Measurements from ENCODE around the gene NMT2. TPM values are rescaled to one million over a fixed set of nuclear protein-coding genes. Genes with fewer than 3 reads are reported as not detected.

Gene NMT2
- total RNA-seq, 1 experiment from 2014 or later: 14.4 TPM

DNA sequence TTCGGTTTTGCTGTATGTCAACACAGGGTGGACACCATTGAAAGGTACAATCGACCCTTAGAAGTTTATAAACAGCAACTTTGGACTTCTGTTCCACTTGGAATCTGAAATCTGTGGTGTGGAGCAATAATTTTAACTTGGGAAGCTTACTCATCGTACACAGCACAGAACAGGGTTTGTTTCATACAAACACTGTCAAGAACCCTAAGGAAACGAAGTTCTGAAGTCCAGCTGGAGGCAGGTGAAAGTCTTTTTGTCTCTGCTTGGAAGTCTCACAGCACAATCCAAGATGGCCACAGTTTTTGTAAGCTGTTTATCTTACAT is 31.5 kb downstream of the NMT2 start:
- H3K27me3 ChIP-seq (ENCODE audit: low read length): no peaks in the 10 kb centered on the region
- no peak overlapping the region for H2AFZ ChIP-seq (ENCODE audit: low read length)
- no TSS peak for BruUV-seq (replicated peaks)
- no peaks in the 10 kb centered on the region for H3K36me3 ChIP-seq (ENCODE audit: low read depth, low read length)
- H3K9ac ChIP-seq (ENCODE audit: low read length): no peak overlapping the region
- no peaks in the 10 kb centered on the region for H3K9me2 ChIP-seq (replicated peaks; ENCODE audit: low read length)
- no peaks in the 10 kb centered on the region for H3K9me3 ChIP-seq (ENCODE audit: low read length)
- no peak for TF ChIP-seq EZH2 (IDR thresholded peaks at IDR 0.05; ENCODE audit: low read length, unreplicated experiment)
- TF ChIP-seq EZH2phosphoT487 (IDR thresholded peaks at IDR 0.05; ENCODE audit: borderline replicate concordance, low read length): no peak
- TF ChIP-seq, protein P1, sequence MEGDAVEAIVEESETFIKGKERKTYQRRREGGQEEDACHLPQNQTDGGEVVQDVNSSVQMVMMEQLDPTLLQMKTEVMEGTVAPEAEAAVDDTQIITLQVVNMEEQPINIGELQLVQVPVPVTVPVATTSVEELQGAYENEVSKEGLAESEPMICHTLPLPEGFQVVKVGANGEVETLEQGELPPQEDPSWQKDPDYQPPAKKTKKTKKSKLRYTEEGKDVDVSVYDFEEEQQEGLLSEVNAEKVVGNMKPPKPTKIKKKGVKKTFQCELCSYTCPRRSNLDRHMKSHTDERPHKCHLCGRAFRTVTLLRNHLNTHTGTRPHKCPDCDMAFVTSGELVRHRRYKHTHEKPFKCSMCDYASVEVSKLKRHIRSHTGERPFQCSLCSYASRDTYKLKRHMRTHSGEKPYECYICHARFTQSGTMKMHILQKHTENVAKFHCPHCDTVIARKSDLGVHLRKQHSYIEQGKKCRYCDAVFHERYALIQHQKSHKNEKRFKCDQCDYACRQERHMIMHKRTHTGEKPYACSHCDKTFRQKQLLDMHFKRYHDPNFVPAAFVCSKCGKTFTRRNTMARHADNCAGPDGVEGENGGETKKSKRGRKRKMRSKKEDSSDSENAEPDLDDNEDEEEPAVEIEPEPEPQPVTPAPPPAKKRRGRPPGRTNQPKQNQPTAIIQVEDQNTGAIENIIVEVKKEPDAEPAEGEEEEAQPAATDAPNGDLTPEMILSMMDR (conservative IDR thresholded peaks at IDR 0.05; ENCODE audit: low read depth, low read length): no peak
- no peaks in the 10 kb centered on the region for H3F3A ChIP-seq (ENCODE audit: low read length, unreplicated experiment)
- intact Hi-C loops (cut with micrococcal nuclease): no loop called here
- H3K79me2 ChIP-seq (ENCODE audit: low read length): no peaks in the 10 kb centered on the region
- no peak overlapping the region for H3K27ac ChIP-seq (ENCODE audit: low read length)
- H3K4me2 ChIP-seq (ENCODE audit: low read length): no peak overlapping the region
- POLR2A ChIA-PET (ENCODE audit: unreplicated experiment): no interaction called here
- CTCF ChIA-PET: no interaction called here
- H3K4me3 ChIP-seq (ENCODE audit: low read length): no peak overlapping the region
- DNase-seq (no peak), ATAC-seq (no peak)
- H4K20me1 ChIP-seq (ENCODE audit: low read length): no peaks in the 10 kb centered on the region
- no peaks in the 10 kb centered on the region for H3K4me1 ChIP-seq (ENCODE audit: insufficient read depth, low read length)

DNA sequence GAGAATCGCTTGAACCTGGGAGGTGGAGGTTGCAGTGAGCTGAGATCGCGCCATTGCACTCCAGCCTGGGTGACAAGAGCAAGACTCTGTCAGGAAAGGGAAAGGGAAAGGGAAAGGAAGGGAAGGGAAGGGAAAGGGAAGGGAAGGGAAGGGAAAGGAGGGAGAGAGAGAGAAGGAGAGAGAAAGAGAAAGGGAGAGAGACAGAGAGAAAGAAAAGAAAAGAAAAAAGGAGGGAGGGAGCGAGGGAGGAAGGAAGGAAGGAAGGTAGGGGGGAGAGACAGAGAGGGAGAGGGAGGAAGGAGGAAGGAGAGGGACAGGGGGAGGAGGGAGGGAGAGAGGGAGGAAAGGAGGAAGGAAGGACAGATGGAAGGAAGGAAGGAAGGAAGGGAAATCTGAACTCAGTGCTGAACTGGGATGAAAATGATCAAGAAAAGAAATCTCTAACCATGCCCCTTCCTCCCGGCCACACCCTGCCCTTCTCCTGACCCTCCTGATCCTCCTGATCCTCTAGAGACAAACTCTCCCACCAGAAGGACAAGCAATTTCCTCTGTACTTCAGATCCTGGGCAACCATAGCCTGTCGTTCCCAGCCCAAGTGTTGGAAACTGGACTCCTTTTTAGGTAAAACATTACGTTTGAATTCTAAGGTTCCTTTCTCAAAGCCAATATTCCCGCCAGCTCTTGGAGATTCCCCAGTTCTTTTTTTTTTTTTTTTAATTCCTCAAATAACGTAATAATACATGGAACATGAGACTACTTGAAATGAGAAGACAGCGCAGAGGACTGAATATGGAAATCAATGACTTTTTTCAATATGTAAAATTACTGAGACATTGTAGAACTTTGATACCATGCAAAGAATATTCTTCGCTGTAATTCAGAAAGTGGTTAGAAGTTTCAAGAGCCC is 32.1 kb downstream of the NMT2 start:
- TF ChIP-seq, protein P1 (conservative IDR thresholded peaks at IDR 0.05; ENCODE audit: low read depth, low read length): no peak
- TF ChIP-seq EZH2phosphoT487 (IDR thresholded peaks at IDR 0.05; ENCODE audit: borderline replicate concordance, low read length) (no peak), EZH2 (IDR thresholded peaks at IDR 0.05; ENCODE audit: low read length, unreplicated experiment) (no peak)
- Histone ChIP-seq H3K9ac (ENCODE audit: low read length) (no peak overlapping the region), H3F3A (ENCODE audit: low read length, unreplicated experiment) (no peaks in the 10 kb centered on the region), H3K4me3 (ENCODE audit: low read length) (no peak overlapping the region), H3K27ac (ENCODE audit: low read length) (no peak overlapping the region), H3K9me2 (replicated peaks; ENCODE audit: low read length) (no peaks in the 10 kb centered on the region), H3K9me3 (ENCODE audit: low read length) (no peaks in the 10 kb centered on the region), H2AFZ (ENCODE audit: low read length) (no peak overlapping the region), H3K79me2 (ENCODE audit: low read length) (no peaks in the 10 kb centered on the region), H4K20me1 (ENCODE audit: low read length) (no peaks in the 10 kb centered on the region), H3K27me3 (ENCODE audit: low read length) (no peaks in the 10 kb centered on the region), H3K4me1 (ENCODE audit: insufficient read depth, low read length) (no peaks in the 10 kb centered on the region), H3K36me3 (ENCODE audit: low read depth, low read length) (no peaks in the 10 kb centered on the region), H3K4me2 (ENCODE audit: low read length) (no peak overlapping the region)
- ChIA-PET CTCF (no interaction called here), POLR2A (ENCODE audit: unreplicated experiment) (no interaction called here)
- no TSS peak for BruUV-seq (replicated peaks)
- DNase-seq: no peak
- intact Hi-C loops (cut with micrococcal nuclease): no loop called here
- no peak for ATAC-seq

DNA sequence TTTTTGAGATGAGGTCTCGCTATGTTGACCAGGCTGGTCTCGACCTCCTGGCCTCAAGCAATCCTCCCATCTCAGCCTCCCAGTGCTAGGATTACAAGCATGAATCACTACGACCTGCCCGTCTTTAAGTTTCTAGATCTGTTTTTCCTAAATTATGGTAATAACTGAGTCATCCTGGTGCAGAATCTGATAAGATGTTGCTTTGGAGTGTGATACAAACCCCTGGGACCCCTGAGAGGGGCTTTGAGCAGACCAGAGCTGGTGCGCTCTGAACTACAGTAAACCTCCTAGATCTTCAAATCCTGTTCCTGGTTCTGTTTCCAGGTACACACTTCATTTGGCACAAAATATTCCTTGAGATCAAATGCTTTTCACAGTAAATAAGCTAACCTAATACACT is 37.2 kb downstream of the NMT2 start:
- Histone ChIP-seq H3K4me1 (ENCODE audit: insufficient read depth, low read length) (no peaks in the 10 kb centered on the region), H3F3A (ENCODE audit: low read length, unreplicated experiment) (no peaks in the 10 kb centered on the region), H3K9me3 (ENCODE audit: low read length) (no peaks in the 10 kb centered on the region), H3K9me2 (replicated peaks; ENCODE audit: low read length) (no peaks in the 10 kb centered on the region), H3K4me2 (ENCODE audit: low read length) (no peak overlapping the region), H3K9ac (ENCODE audit: low read length) (no peak overlapping the region), H3K4me3 (ENCODE audit: low read length) (no peak overlapping the region), H3K79me2 (ENCODE audit: low read length) (no peaks in the 10 kb centered on the region), H2AFZ (ENCODE audit: low read length) (no peak overlapping the region), H3K27me3 (ENCODE audit: low read length) (no peaks in the 10 kb centered on the region), H4K20me1 (ENCODE audit: low read length) (no peaks in the 10 kb centered on the region), H3K27ac (ENCODE audit: low read length) (no peak overlapping the region), H3K36me3 (ENCODE audit: low read depth, low read length) (no peaks in the 10 kb centered on the region; the same call in 1 of the 2 replicates)
- ATAC-seq (no peak), DNase-seq (no peak)
- CTCF ChIA-PET: no interaction called here
- intact Hi-C loops (cut with micrococcal nuclease): no loop called here
- TF ChIP-seq, protein P1 (conservative IDR thresholded peaks at IDR 0.05; ENCODE audit: low read depth, low read length): no peak
- TF ChIP-seq EZH2 (IDR thresholded peaks at IDR 0.05; ENCODE audit: low read length, unreplicated experiment): no peak
- no peak for TF ChIP-seq EZH2phosphoT487 (IDR thresholded peaks at IDR 0.05; ENCODE audit: borderline replicate concordance, low read length)
- POLR2A ChIA-PET (ENCODE audit: unreplicated experiment): no interaction called here
- BruUV-seq (replicated peaks): no TSS peak

All from PC-3 (cell line).